NCI-H2196 treated with DMSO at 0.1 percent for 48 hours (cell line): ENCODE data around the gene SLC16A4.
A peak's percentile ranks its signal among the peaks of the same experiment; 100 is the strongest.

ENCODE experiments used
- DNase-seq: peaks from one replicate; lab custom pipeline; 2025; ENCODE audit not compliant: unreplicated experiment; lab: John Stamatoyannopoulos, UW

The SLC16A4 gene

DNA sequence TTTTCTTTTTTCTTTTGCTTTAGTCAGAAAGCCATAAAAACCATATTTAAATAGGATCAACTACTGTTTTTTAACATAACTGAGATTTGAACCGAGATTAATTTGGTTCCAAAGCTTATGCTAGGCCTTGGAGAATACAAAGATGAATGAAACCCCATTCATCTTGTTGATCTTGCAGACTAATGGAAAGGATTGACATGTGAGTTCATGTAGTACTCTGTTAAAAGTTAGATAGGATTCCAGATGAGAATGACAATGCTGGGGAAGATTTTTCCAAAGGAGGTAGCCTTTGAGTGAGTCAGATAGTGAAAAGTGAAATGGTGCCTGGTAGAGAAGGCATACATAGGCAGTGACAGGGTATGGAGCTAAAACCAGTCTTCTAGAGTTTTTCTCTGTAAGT is 29.0 kb downstream of the SLC16A4 start:
- DNase-seq = no peak

DNA sequence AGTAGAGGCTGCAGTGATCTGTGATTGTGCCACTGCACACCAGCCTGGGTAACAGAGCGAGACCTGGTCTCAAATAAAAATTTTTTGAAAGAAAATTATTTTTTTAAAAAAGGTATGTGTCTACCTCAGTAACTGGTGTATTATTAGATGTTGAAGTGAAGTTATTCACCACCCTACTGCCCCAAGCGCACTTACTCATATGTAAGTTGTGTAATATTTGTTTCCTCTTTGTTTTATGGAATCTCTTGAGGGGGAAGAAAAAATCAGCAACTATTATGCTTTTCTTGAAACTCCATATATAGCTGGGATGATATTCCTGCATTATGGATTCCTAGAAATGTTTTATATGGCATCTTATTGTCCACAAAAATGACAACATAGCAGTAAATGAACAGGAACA is 30.4 kb downstream of the SLC16A4 start:
- no peak for DNase-seq

- DNase-seq = peak; percentile 49
These were observed 34.4 kb downstream of the SLC16A4 start for GRCh38 chr1:110356379-110356778.

- no peak for DNase-seq
These were observed 35.5 kb downstream of the SLC16A4 start for GRCh38 chr1:110355321-110355720.

DNA sequence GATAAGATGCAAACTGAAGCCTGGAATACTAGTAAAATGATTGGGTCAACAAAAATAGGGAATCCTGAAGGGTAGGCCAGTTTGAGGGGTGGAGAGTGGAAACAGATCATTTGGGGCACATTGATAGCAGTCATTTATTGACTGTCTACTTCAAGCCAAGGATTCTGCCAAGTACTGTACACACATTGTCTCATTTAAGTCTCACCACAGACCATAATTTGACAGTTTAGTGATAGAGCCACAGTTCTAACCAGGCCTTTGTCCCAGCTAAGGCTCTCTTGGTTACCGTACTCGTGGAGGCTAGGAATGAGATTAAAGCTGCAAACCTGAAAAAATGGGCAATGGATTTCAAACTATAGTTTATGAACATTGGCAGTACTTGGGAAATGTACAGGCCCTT is 40.5 kb downstream of the SLC16A4 start:
- DNase-seq = no peak

DNA sequence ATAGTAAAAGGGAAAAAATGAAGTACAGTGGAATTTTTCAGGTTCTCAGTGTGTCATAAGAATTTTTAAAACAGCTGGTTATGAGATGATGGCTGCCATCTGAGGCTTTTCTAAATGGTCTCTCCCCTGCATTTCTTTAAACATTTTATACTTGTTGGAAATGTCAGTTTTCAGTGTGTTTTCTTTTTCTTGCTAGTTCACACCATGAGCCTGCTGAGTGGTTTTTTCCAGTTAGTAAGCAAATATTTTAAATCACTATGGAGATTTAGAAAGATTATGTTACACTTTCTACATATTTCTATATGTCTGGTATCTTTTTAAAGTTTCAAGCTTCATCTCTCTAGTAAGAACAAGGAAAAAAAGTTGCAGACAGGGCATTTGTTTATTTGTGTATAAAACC is 42.1 kb downstream of the SLC16A4 start:
- DNase-seq = no peak

- DNase-seq = no peak
These were observed 42.8 kb downstream of the SLC16A4 start for GRCh38 chr1:110348050-110348449.

- DNase-seq = no peak
These were observed 43.5 kb downstream of the SLC16A4 start for GRCh38 chr1:110347182-110347893.

GRCh38 chr1:110346690-110347089 is 44.1 kb downstream of the SLC16A4 start:
- DNase-seq = no peak

GRCh38 chr1:110345480-110345879 is 45.3 kb downstream of the SLC16A4 start:
- DNase-seq = no peak

DNA sequence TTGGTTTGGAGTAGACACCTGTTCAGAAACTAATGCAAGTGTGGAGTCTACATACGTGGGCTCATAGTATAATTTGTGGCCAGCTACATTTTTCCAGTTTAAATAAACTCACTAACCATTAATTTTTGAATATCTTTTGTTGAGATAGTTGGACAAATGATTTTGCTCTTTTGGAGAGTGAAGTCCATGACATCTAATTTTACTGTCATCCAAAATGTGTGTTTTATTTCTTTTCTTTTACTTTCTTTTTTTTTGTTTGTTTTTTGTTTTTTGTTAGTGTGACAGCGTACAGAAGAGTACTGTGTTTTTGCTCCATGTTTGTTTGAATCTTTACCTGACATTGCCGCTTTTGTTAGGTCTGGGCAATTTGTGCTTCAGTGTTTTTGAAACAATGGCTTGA is 46.7 kb downstream of the SLC16A4 start:
- DNase-seq = no peak

DNA sequence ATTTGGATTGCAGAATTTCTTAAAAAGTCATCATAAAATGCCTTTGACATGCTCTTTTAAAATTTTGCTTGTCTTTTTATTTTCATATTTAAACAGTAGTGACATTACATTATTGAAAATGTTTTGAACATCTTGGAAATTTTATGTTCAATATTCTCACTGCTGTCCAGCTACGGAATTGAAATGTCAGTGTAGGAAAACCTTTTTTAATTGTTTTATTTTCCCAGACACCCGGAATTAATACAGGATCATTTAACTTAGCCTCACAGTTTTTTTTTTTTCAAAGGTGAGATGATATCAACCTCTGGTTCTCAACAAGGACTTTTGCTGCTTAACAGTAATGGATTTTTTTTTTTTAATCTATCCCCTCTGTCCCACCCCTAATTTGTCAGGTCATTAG is 47.6 kb downstream of the SLC16A4 start:
- DNase-seq = no peak

DNA sequence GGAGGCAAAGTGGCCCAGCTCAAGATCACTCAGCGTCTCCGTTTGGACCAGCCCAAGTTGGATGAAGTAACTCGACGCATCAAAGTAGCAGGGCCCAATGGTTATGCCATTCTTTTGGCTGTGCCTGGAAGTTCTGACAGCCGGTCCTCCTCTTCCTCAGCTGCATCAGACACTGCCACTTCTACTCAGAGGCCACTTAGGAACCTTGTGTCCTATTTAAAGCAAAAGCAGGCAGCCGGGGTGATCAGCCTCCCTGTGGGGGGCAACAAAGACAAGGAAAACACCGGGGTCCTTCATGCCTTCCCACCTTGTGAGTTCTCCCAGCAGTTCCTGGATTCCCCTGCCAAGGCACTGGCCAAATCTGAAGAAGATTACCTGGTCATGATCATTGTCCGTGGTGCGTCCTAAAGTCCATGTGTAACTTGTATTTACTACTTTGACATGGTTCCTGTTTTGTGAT is 48.9 kb downstream of the SLC16A4 start:
- no peak for DNase-seq

DNA sequence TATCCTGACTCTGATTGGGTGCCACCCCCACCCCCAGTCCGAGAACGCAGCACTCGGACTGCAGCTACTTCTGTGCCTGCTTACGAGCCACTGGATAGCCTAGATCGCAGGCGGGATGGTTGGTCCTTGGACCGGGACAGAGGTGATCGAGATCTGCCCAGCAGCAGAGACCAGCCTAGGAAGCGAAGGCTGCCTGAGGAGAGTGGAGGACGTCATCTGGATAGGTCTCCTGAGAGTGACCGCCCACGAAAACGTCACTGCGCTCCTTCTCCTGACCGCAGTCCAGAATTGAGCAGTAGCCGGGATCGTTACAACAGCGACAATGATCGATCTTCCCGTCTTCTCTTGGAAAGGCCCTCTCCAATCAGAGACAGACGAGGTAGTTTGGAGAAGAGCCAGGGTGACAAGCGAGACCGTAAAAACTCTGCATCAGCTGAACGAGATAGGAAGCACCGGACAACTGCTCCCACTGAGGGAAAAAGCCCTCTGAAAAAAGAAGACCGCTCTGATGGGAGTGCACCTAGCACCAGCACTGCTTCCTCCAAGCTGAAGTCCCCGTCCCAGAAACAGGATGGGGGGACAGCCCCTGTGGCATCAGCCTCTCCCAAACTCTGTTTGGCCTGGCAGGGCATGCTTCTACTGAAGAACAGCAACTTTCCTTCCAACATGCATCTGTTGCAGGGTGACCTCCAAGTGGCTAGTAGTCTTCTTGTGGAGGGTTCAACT is 49.5 kb downstream of the SLC16A4 start:
- DNase-seq = no peak

DNA sequence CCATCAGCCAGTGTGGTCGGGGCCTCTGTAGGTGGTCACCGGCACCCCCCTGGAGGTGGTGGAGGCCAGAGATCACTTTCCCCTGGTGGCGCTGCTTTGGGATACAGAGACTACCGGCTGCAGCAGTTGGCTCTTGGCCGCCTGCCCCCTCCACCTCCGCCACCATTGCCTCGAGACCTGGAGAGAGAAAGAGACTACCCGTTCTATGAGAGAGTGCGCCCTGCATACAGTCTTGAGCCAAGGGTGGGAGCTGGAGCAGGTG is 50.7 kb downstream of the SLC16A4 start:
- DNase-seq = no peak

DNA sequence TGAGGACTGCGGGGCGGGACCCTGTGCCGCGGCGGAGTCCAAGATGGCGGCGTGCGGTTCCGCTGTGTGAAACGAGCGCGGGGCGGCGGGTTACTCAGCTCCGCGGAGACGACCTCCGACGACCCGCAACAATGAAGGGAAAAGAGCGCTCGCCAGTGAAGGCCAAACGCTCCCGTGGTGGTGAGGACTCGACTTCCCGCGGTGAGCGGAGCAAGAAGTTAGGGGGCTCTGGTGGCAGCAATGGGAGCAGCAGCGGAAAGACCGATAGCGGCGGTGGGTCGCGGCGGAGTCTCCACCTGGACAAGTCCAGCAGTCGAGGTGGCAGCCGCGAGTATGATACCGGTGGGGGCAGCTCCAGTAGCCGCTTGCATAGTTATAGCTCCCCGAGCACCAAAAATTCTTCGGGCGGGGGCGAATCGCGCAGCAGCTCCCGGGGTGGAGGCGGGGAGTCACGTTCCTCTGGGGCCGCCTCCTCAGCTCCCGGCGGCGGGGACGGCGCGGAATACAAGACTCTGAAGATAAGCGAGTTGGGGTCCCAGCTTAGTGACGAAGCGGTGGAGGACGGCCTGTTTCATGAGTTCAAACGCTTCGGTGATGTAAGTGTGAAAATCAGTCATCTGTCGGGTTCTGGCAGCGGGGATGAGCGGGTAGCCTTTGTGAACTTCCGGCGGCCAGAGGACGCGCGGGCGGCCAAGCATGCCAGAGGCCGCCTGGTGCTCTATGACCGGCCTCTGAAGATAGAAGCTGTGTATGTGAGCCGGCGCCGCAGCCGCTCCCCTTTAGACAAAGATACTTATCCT is 51.2 kb downstream of the SLC16A4 start:
- DNase-seq = peak; percentile 42

GRCh38 chr1:110338886-110339406 is 51.9 kb downstream of the SLC16A4 start, which contains the start of gene RBM15:
RBM15 (plus strand) TSS chr1:110339377; CDS start chr1:110339406, 29 bp downstream.
- DNase-seq = peak; percentile 100

- DNase-seq = peak; percentile 85
These were observed 52.4 kb downstream of the SLC16A4 start for GRCh38 chr1:110338309-110338885.

DNA sequence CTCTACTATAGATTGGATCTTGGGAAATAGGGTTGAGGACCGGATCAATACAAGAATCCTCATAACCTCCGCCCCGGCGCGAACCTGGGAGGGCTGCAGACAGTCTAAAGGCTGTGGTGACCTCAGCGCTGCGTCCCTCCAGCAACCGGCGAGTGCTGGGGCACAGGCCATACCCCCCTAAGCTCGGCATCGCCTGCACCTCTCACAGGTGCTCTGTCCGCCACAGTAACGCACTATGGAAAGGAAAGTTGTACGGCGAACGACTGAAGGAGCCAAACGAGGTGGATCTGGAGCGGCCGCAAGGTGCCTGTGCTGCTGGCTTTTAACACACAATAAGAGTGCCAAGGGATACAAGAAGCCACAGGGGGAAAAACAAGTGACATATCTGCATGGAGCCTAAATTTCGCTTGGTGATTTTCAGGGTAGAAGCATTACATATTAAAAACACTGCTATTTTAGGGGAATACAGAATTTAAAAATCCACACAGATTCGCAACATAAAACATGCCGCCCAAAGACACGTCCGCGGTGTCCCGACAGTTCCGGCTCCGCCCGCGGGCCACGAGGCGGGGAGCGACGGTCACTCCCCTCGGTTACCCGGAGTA is 53.0 kb downstream of the SLC16A4 start:
- no peak for DNase-seq

DNA sequence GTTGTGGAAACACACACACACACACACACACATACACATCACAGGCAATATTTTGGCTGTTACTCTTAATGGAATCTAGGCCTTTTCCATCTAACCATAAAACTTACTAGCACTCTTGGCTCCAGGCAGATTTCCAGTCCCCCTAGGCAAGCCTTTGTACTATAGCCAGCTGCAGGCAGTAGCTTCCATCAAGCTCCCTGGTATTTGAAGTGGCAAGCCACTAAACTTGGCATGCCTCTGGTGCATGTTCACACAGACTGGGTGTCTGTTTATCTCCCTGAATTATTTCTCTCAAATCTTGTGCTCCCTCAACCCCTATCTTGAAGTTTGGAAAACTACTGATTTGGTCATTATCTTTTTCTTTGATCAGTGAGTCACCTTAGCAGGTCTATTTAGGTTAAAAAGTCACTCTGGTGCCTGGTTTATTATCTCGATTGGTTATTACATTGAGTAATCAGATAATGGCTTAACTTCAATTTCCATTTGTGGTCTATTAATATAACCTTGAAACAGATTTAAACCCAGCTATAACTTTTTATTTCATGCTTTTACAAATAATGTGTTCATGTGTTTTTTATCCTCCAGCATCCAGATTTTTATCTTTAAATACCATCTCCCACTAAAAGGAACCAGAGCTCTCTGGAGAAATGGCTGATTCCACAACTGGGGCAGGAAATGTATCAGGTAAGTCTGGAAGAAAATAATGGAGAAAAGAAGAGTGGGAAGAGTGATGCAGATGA is 54.4 kb downstream of the SLC16A4 start:
- DNase-seq = peak; percentile 33
